Stimulated activated CD4-positive, alpha-beta T cell treated with anti-CD3 and anti-CD28 coated beads, Interleukin-4, amount 100 ng/mL, for 24 hours (primary cell): ENCODE measurements around the gene OSGIN1.

Experiments used
- DNase-seq: peaks from one replicate; pipeline ENCODE4 v3.0.0-alpha.2; 2020

OSGIN1 gene

DNA sequence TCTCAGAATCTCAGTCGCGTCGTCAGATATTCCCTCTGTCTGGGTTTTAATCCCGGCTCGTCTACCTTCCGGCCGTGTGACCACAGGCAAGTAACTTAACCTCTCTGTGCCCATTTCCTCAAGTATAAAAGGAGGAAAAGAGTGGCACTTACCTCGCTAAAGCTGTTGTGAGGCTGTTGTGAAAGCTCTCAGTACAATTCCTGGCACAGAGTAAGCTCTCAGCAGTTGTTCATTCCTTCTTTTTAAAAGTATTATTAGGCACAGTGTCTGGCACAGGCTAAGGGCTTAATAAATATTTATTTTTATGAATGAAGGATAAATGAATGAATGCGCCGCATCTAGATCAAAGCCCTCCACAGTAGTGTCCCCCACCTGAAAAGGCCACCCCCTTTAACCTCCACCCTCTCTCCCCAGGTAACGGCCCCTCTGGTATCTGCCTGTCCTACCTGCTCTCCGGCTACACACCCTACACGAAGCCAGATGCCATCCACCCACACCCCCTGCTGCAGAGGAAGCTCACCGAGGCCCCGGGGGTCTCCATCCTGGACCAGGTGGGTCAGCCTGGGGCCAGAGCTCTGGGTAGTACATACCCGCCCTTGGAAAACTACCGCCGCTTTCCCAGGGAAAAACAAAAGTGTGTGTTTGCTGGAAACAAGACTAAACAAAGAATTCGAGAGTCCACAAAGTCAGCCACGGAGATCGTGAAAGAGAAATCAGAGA is 6.0 kb downstream of the OSGIN1 start:
- DNase-seq: no peak

DNA sequence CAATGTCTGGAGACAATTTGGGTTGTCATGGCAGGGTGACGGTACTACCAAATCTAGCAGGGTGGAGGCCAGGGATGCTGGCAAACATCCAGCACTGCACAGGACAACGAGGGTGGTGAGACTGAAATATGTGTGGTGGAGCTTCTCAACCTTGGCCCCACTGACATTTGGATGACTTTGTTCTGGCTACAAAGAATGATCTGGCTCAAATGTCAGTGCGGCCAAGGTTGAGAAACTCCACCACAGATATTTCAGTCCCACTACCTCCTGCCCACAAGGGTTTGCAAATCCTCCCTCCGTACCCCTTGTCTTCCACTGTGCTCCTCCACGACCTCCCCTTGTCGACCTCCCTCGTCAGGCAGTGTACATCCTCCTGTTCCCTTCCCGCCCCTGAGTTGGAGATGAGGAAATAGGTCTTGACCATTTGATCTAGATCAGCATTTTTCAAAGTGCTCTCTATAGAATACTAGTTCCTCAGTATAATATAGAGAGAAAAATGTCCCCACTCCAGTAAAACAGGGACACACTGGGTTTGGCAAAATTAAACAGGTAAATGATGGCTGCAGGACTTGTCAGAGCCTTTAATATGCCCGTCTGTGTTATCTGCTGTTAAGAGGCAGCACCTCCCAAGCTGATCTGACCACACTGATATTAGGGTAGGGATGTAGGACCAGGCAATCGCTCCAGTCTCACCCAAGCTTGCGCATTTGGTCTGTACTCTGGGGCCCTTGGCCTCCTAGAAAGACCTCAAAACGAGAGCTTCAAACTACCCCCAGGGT is 6.8 kb downstream of the OSGIN1 start:
- DNase-seq: no peak

DNA sequence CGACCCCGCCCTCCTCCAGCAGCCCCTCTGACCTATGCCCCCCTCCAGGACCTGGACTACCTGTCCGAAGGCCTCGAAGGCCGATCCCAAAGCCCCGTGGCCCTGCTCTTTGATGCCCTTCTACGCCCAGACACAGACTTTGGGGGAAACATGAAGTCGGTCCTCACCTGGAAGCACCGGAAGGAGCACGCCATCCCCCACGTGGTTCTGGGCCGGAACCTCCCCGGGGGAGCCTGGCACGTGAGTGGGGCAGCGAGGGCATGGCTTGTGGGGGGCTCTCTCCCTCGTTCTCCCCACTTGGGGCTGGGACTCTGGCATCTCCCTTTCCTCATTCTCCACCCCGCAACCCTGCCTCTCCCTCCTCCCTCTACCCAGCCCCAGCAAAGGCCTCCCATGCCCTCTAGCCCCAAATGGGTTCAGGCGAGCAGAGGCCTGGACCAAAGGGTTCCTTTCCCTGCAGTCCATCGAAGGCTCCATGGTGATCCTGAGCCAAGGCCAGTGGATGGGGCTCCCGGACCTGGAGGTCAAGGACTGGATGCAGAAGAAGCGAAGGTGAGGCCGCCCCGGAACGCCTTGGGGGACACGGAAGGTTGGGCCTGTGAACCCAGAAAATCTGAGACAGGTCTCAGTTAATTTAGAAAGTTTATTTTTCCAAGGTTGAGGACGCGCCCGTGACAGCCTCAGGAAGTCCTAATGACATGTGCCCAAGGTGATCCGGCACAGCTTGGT is 7.6 kb downstream of the OSGIN1 start:
- DNase-seq: no peak

DNA sequence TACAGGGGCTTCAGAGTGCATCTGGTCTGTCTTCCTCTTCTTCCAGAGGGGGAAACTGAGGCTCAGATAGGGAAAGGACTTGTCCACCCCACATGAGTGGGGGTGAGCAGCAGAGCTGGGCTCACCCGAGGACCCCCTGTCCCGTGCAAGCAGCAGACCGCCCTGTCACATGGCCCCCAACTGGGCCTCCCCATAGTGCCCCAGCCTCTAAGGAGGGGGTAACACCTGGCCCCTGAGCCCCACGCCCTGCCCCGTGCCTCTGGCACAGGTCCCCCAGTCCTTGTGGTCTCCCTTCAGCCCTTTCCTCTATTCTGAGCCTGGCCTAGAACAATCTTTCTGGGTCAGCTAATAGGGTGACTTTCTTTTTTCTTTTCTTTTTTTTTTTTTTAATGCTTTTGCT is 8.6 kb downstream of the OSGIN1 start:
- DNase-seq: no peak

DNA sequence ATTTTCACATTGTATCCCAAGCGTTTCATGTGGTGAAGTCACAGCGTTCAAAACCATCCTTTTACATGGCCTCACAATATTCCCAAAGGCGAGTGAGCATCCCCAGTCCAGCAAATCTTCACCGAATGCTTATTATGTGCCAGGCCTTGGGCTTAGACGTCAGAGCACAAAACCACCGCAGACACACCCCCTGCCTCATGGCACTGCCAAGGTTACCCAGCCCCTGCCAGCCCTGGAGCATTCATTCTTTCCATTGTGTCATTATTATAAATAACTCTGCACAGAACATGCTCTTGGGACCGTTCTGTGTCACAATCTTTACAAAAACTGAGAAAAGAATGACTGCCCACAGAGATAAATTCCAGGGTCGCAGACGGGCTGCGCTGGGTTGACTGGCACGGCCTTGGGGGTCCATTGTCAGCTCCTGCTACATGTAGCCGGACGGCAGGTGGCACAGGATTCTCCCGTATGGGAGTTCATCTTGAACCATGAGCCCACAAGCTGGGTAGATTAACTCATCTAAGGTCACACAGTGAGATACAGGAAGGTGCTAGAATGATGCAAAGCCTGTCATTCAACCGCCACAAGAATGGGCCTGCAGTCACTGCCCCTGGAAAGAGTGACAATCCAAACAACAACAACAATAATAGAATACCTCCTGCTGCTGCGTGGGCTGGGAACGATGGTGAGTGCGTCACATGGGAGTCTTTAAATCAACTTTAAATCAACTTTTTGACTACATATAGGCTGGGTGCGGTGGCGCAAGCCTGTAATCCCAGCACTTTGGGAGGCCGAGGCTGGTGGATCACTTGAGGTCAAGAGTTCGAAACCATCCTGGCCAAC is 10.5 kb downstream of the OSGIN1 start:
- no peak for DNase-seq

DNA sequence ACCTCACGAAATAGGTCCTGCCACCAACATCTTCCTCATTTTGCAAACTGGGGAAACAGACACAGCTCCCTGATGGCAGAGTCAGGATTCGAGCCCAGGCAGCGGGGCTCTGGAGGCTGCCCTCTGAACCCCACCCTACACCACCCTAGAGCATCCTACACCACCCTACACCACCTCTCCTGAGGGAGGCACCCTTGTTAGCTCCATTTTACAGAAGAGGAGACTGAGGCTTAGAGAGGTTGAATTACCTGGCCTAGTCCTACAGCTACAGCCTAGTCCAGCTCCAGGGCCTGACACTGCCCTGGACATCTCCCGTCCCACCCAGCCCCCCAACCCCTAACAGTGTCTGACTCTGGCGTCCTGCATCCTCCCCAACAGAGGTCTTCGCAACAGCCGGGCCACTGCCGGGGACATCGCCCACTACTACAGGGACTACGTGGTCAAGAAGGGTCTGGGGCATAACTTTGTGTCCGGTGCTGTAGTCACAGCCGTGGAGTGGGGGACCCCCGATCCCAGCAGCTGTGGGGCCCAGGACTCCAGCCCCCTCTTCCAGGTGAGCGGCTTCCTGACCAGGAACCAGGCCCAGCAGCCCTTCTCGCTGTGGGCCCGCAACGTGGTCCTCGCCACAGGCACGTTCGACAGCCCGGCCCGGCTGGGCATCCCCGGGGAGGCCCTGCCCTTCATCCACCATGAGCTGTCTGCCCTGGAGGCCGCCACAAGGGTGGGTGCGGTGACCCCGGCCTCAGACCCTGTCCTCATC is 11.8 kb downstream of the OSGIN1 start:
- no peak for DNase-seq

DNA sequence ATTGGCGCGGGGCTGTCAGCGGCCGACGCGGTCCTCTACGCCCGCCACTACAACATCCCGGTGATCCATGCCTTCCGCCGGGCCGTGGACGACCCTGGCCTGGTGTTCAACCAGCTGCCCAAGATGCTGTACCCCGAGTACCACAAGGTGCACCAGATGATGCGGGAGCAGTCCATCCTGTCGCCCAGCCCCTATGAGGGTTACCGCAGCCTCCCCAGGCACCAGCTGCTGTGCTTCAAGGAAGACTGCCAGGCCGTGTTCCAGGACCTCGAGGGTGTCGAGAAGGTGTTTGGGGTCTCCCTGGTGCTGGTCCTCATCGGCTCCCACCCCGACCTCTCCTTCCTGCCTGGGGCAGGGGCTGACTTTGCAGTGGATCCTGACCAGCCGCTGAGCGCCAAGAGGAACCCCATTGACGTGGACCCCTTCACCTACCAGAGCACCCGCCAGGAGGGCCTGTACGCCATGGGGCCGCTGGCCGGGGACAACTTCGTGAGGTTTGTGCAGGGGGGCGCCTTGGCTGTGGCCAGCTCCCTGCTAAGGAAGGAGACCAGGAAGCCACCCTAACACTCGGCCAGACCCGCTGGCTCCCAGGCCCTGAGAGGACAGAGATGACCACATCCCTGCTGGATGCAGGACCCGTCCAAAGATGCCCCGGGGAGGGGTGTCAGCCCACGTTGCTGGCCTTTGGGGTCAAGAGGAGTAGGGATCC is 12.6 kb downstream of the OSGIN1 start:
- DNase-seq: no peak

DNA sequence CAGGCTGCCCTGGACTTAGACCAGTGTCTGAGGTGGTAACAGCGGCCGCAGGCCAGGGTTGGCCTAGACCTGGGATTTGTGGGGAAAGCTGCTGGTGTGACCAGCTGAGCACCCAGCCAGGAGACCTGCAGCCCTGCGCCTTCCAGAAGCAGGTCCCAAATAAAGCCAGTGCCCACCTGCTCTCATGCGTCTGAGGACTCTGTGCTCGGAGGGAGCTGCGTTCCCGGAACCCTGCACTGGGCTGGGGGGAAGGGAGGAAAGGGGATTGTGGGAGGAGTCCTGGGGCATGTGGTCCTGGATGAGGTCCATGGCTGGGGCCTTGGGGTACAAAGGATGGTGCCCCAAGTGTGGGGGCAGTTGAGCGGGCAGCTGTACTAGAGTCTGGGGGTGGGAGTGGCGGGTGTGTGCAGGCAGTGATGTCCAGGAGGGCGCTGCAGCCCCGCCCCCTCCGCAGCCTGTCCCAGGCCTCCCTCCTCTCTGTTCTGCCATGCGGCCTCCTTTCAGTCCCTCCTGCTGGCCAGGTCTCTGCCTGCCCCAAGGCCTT is 13.2 kb downstream of the OSGIN1 start:
- no peak for DNase-seq

DNA sequence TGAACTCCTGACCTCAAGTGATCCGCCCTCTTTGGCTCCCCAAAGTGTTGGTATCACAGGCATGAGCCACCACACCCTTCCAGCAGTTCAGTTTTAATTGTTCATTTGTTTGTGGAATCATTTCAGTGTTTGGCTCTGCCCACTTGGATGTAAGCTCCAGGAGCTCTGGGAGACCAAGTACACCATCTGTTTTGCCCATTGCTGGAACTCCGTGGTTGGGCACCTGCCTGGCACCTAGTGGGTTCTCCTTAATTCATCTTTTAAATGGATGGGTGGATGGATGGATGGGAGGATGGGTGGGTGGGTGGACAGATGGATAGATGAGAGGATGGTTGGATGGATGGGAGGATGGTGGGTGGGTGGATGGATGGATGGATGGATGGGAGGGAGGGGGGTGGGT is 14.1 kb downstream of the OSGIN1 start:
- no peak for DNase-seq

DNA sequence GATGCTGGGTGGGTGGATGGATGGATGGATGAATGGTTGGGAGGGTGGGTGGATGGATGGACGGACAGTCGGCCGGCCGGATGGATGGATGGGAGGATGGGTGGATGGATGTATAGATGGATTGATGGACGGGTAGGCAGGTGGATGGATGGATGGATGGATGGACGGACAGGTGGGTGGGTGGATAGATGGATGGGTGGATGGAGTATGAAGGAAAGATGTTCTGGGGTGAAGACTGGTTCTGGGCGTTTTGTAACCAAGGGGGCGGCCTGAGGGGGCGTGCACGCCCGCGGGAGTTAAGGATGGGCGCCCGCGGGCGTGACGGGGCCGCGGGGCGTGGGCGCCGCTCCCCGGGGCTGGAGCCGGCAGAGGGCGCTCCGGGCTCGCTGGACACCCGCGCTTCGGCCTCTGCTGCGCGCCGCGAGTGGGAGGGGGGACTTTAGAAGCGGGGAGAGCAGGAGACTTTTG is 14.8 kb downstream of the OSGIN1 start, which contains the start of gene NECAB2:
TSS of gene NECAB2 (plus strand) at position 407 of the 468 bp plus-strand sequence. CDS start 405 bp downstream, outside the sequence.
- DNase-seq: no peak

DNA sequence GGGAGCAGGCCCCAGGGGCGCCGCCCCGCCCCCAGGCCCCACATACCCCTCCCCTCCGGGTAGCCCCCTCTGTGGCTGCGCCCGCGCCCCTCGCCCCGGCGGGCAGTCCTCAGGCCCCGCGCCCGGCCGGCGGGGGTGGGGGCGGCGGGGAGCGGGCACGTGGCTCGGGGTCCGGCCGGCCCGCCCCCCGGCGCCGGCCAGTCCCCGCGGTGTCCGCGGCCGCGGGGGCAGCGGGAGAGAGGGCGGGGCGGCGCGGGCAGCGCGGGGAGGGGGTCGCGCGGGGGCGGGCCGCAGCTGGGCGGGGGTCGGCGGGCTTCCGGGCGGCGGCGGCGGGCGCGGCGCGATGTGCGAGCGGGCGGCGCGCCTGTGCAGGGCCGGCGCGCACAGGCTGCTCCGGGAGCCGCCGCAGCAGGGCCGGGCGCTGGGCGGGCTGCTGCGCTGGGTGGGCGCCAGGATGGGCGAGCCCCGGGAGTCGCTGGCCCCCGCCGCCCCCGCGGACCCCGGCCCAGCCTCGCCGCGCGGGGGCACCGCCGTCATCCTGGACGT is 15.3 kb downstream of the OSGIN1 start:
- no peak for DNase-seq

DNA sequence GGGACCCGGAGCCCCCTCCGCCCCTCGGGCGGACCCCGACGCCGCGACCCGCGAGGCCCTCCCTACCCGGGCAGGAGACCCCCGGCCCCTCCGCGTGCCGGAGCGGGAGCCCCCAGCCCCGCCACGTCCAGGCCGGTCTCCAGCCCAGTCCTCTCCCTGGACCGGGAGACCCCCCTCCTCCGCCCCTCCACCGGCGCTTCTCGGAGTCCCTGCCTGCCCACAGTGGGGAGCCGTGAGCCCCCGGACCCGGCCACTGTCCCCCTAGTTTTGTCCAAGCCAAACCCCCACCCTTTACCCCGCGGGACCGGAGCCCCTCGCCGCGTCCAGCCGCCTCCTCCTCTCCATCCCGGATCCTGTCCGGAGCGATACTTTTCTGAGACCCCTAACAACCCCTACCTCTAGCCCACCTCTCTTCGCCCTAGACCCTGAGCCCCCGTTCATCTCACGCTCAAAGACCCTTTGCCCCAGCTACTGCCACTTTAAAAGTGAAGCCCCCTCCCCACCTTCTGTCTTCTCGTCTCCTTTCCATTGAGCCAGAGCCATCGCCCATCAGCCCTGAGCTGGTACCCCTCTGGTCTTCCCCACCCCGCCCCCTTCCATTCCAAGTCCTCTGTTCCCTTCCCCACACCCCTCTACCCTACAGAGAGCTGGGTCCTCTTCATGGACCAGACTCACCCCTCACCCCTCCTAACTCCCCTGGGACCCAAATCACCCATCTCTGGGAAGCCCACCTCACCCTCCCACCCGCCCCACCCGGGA is 16.0 kb downstream of the OSGIN1 start:
- DNase-seq: no peak

DNA sequence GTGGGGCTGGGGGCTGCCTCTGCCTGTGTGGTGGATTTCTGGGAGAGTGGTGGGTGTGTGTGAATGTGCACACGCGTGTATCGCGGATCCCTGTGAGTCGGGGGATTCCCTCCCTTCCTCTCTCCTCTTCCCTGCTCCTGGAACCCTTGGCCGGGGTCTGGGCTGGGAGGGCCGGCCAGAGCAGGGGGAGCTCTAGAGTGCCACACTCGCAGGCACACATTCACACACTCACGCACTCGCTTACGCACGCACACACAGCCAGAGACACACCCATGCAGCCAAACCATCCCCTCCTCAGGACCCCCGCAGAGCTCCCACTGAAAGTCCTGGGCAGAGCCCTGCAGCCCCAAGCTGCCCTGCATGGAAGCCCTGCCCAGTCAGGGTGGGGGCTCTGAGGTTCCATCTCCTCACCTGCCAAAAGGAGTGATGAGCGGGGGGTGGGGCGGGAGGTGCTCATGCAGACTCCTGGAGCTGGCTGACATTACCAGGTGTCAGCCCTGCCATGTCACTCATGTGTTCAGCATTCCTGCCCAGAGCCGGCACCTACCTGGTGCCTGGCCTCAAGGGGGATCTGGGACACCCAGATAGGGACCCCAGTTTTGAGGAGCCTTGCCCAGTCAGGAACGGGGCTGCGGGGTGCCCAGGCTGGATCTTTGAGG is 16.9 kb downstream of the OSGIN1 start:
- no peak for DNase-seq

DNA sequence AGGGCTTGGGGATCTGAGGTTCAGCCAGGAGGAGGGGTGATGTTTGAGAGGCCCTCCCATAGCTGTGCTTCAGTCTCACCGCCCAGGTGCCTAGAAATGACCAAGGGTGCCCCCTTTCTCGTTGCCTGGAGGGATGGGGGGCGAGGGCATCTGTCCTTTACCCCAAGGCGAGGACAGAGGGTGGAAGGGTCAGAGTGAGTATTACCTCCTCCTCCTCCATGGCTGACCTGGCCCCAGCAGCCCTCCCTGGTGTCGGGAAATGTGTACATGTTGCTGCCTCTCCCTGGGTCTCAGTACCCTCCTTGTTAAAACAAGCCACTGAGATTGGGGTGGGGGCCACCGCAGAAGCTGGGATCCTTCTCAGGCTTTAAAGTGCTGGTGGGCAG is 17.4 kb downstream of the OSGIN1 start:
- DNase-seq: no peak

DNA sequence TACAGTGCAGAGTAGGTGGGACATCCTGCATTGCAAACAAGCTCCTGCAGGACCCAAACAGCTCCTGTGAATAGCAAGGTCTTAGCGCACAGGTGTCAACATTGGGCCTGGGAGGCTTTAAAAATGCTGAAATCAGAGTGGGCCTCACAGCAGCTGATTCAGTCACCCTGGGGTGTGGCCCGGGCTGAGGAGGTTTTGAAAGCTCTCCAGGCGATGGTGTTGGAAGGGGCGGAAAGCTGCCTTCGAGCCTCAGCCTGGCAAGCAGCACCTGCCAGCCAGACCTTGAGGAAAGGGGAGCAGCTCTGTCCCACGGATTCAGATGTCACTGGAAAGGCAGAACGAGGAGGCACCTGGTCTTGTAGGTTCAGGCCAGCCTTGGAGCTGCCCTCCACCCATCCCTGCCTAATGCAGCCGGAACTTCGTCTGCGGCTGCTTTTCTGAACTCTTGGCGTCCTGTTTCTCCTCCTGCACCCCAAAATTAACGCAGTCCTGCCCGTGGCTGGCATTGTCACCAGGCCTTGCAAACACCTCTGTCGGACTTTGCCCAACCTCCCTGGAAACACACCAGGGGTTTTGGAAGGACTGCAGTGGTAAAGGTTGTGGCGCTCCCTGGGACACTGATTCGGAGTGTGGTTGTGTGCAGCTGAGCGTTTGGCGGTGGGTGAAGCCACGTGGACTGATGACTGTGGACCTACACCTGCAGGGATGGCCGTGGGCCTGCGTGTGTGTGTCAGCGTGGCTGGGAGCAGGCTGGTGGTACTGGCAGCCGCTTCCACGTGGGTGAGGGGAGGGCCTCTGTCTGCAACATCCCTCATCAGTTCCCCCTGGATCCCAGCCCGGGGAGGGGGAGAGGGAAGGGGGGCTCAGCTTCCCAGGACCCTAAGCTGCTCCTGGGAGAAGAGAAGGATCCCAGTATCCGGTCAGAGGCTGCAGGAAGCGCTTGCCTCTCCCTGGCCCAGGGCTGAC is 18.4 kb downstream of the OSGIN1 start:
- no peak for DNase-seq

DNA sequence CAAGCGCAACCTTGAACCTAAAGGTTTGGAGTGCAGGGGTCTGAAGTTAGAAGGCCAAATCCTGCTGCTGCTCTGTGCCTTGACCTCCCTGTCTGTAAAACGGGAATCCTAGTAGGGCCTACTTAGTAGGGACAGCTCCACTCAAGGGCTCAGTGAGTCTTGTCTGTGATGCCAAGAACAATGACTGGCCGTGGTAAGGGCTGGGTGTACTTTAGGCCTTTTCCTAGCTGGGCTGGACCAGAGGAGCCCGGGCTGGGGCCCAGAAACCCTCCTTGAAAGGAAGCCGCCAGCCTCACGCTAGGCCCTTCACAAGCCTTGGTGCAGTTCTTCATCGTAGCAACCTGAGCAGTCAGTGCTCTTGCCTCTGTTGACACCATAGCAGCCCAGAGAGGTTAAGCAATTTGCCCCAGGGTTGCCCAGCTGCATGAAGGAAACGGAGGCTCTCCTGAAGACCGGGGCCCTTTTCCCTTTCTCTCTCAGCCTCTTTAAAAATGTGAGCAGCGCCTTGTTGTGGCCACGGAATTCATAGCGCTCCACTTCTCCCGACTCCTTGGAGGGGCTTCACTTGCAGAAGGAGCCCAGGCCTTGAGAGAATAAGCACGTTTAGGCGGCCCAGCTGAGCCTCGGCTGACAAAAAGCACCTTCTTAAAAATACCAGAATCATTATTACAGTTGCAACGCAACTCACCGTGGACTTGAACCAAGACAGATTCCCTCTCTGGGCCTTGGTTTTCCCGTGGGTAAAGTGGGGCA is 19.4 kb downstream of the OSGIN1 start:
- no peak for DNase-seq

DNA sequence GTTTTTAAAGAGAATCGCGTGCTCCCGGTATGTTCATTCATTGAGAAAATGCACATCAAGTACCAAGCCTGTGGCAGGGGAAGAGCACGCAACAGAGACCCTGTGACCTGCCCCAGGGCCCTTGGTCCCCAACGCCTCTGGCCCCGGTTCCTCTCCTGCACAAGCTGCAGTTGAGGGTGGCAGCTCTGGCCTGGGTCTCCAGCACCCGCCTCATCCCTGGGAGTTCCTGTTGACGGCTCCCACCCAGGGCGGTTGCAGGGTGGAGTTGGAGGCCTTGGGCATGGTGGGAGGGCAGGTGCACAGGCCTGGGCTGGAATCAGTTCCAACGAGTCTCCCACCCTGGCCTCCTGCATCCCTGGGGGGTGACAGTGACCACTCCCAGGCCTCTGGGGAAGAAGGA is 20.0 kb downstream of the OSGIN1 start:
- DNase-seq: no peak
